CD4-positive, CD25-positive, alpha-beta regulatory T cell (primary cell): ENCODE measurements around the gene DCAF11. TPM values are rescaled to one million over a fixed set of nuclear protein-coding genes. Genes with fewer than 3 reads are reported as not detected.

ENCODE experiments used
- ATAC-seq, 2 donors: fragments of 150-1000 bp; cut with Tn5 transposase; one replicate each; pipeline ENCODE4 v1.10.0; 2021; ENCODE audit warnings: low read depth in 2 of 2, moderate number of reproducible peaks in 2 of 2, moderate library complexity in 1 of 2
- DNase-seq, 3 donors: peaks; one replicate each; pipeline versions ENCODE4 v3.0.0 to v3.0.0-alpha.2; 2012 to 2022; ENCODE audit warnings: mixed read lengths in 1 of 3
- H3K27ac ChIP-seq: one replicate; pipeline ENCODE4 v1.7.0; 2013; ENCODE audit warnings: mild to moderate bottlenecking, low read length; ENCODE audit not compliant: insufficient read depth, poor library complexity, severe bottlenecking
- H3K27me3 ChIP-seq: one replicate; pipeline ENCODE4 v1.7.0; 2013; ENCODE audit warnings: low read length; ENCODE audit not compliant: control insufficient read depth, insufficient read depth
- H3K36me3 ChIP-seq: one replicate; pipeline ENCODE4 v1.7.0; 2013; ENCODE audit warnings: mild to moderate bottlenecking, low read length, moderate library complexity; ENCODE audit not compliant: control insufficient read depth, insufficient read depth
- H3K4me1 ChIP-seq: 2 replicates; pipeline ENCODE4 v1.7.0; 2013; ENCODE audit warnings: mild to moderate bottlenecking, low read length; ENCODE audit not compliant: insufficient read depth, control insufficient read depth, poor library complexity, severe bottlenecking
- H3K4me3 ChIP-seq: one replicate; pipeline ENCODE4 v1.7.0; 2013; ENCODE audit warnings: low read depth, mild to moderate bottlenecking, low read length, moderate library complexity
- H3K9me3 ChIP-seq, 2 experiments: 1 replicate in 1 of 2; 2 replicates in 1 of 2; pipeline ENCODE4 v1.7.0; 2013; ENCODE audit warnings: low read length in 2 of 2, mild to moderate bottlenecking in 1 of 2, moderate library complexity in 1 of 2; ENCODE audit not compliant: control insufficient read depth in 2 of 2
- H3K27ac Mint-ChIP-seq, 3 donors: one replicate each; pipeline ENCODE4 v1.8.0; 2020 to 2022; ENCODE audit warnings: mild to moderate bottlenecking in 3 of 3, mixed read lengths in 3 of 3, moderate library complexity in 2 of 3
- H3K27me3 Mint-ChIP-seq: one replicate; pipeline ENCODE4 v1.8.0; 2022; ENCODE audit warnings: mild to moderate bottlenecking, mixed read lengths
- H3K36me3 Mint-ChIP-seq: one replicate; pipeline ENCODE4 v1.8.0; 2020; ENCODE audit warnings: mixed read lengths
- H3K4me1 Mint-ChIP-seq, 4 donors: one replicate each; pipeline ENCODE4 v1.8.0; 2020 to 2022; ENCODE audit warnings: mixed read lengths in 4 of 4, mild to moderate bottlenecking in 1 of 4
- H3K4me3 Mint-ChIP-seq, 4 donors: one replicate each; pipeline ENCODE4 v1.8.0; 2020 to 2022; ENCODE audit warnings: mild to moderate bottlenecking in 4 of 4, mixed read lengths in 4 of 4, moderate library complexity in 3 of 4
- H3K9me3 Mint-ChIP-seq, 7 donors: one replicate each; pipeline ENCODE4 v1.8.0; 2020 to 2022; ENCODE audit warnings: mixed read lengths in 7 of 7, mild to moderate bottlenecking in 3 of 7, moderate library complexity in 2 of 7
- polyA plus RNA-seq, 4 donors: library from polyadenylated mRNA; unstranded; fragments of 300-500 nt; fragmentation: Illumina TruSeq; gene quantifications; one replicate each; pipeline ENCODE4 v1.2.3, GENCODE V29; 2021
- total RNA-seq: library from RNA; stranded (reverse); gene quantifications from one replicate; pipeline ENCODE4 v1.2.3, GENCODE V29; 2022

Gene DCAF11
- total and polyA plus RNA-seq, 5 donors from 2014 or later, result 73.4 to 97.8 (median 84.8) TPM

- Mint-ChIP-seq H3K36me3 (peaks cover 17% of the 10 kb centered on the region), H3K27me3 (peaks cover 4% of the 10 kb centered on the region), H3K9me3 (peaks cover 0 to 1% (median 0%) of the 10 kb centered on the region in 7 donors), H3K4me3 (peak overlapping the region; percentile 92 to 94 (median 92)), H3K4me1 (peaks cover 16 to 71% (median 43%) of the 10 kb centered on the region in 4 donors), H3K27ac (peak overlapping the region; percentile 69 to 95 (median 94))
- Histone ChIP-seq H3K36me3 (peaks cover 16% of the 10 kb centered on the region), H3K4me3 (peak overlapping the region; percentile 75), H3K27me3 (no peaks in the 10 kb centered on the region), H3K27ac (peak overlapping the region; percentile 85), H3K9me3 (no peaks in the 10 kb centered on the region), H3K4me1 (peaks cover 62% of the 10 kb centered on the region)
- peak in 1 of 3 donors; percentile 28 for DNase-seq
- ATAC-seq, result no peak
Observed at GRCh38 chr14:24136684-24137528, 22.3 kb downstream of the DCAF11 start.

GRCh38 chr14:24137529-24138395 is 23.2 kb downstream of the DCAF11 start:
- Mint-ChIP-seq H3K4me1 (peaks cover 16 to 71% (median 39%) of the 10 kb centered on the region in 4 donors), H3K4me3 (peak overlapping the region; percentile 92 to 94 (median 92)), H3K36me3 (peaks cover 17% of the 10 kb centered on the region), H3K9me3 (peaks cover 0 to 1% (median 0%) of the 10 kb centered on the region in 7 donors), H3K27ac (peak overlapping the region; percentile 94 to 95 (median 95)), H3K27me3 (peaks cover 4% of the 10 kb centered on the region)
- peak overlapping the region; percentile 85 for H3K27ac ChIP-seq
- no peaks in the 10 kb centered on the region for H3K27me3 ChIP-seq
- DNase-seq (no peak), ATAC-seq (no peak)
- H3K4me3 ChIP-seq, result no peak overlapping the region
- H3K4me1 ChIP-seq, result peaks cover 59% of the 10 kb centered on the region
- H3K36me3 ChIP-seq, result peaks cover 16% of the 10 kb centered on the region
- no peaks in the 10 kb centered on the region for H3K9me3 ChIP-seq

- H3K36me3 Mint-ChIP-seq, result peaks cover 22% of the 10 kb centered on the region
- ATAC-seq, result no peak
- peaks cover 0 to 1% (median 0%) of the 10 kb centered on the region in 7 donors for H3K9me3 Mint-ChIP-seq
- H3K4me1 Mint-ChIP-seq, result peaks cover 10 to 73% (median 37%) of the 10 kb centered on the region in 4 donors
- no peaks in the 10 kb centered on the region for H3K9me3 ChIP-seq
- no peak overlapping the region for H3K27ac ChIP-seq
- peaks cover 56% of the 10 kb centered on the region for H3K4me1 ChIP-seq
- H3K27ac Mint-ChIP-seq, result peak overlapping the region in 2 of 3 donors; percentile 61 to 85
- no peaks in the 10 kb centered on the region for H3K27me3 Mint-ChIP-seq
- H3K27me3 ChIP-seq, result no peaks in the 10 kb centered on the region
- H3K4me3 ChIP-seq, result no peak overlapping the region
- peak overlapping the region; percentile 81 to 94 (median 92) for H3K4me3 Mint-ChIP-seq
- no peak for DNase-seq
- peaks cover 22% of the 10 kb centered on the region for H3K36me3 ChIP-seq
Observed at GRCh38 chr14:24138396-24139271, 24.1 kb downstream of the DCAF11 start.

GRCh38 chr14:24139272-24139934 is 24.8 kb downstream of the DCAF11 start:
- peak overlapping the region; percentile 55 for H3K4me3 ChIP-seq
- Mint-ChIP-seq H3K9me3 (peaks cover 0 to 1% (median 0%) of the 10 kb centered on the region in 7 donors), H3K27ac (peak overlapping the region in 2 of 3 donors; percentile 61 to 75), H3K36me3 (peaks cover 25% of the 10 kb centered on the region), H3K4me1 (peaks cover 10 to 74% (median 41%) of the 10 kb centered on the region in 4 donors), H3K4me3 (peak overlapping the region; percentile 68 to 94 (median 86)), H3K27me3 (no peaks in the 10 kb centered on the region)
- DNase-seq (peak in 1 of 3 donors; percentile 40), ATAC-seq (no peak)
- no peaks in the 10 kb centered on the region for H3K9me3 ChIP-seq
- H3K27ac ChIP-seq, result no peak overlapping the region
- H3K36me3 ChIP-seq, result peaks cover 28% of the 10 kb centered on the region
- peaks cover 56% of the 10 kb centered on the region for H3K4me1 ChIP-seq
- no peaks in the 10 kb centered on the region for H3K27me3 ChIP-seq

GRCh38 chr14:24141097-24141880 is 26.7 kb downstream of the DCAF11 start, which contains the start of gene EMC9:
Gene EMC9, minus strand, starts transcription at chr14:24141591. Its CDS starts 287 bp downstream, at chr14:24141304.
- no peaks in the 10 kb centered on the region for H3K27me3 ChIP-seq
- H3K9me3 ChIP-seq, result no peaks in the 10 kb centered on the region
- Mint-ChIP-seq H3K4me3 (peak within 1 kb of the TSS; percentile 87 to 97 (median 94)), H3K4me1 (peaks cover 6 to 86% (median 46%) of the 10 kb centered on the region in 4 donors), H3K27me3 (no peaks in the 10 kb centered on the region), H3K27ac (peak within 1 kb of the TSS; percentile 91 to 98 (median 93)), H3K36me3 (peaks cover 25% of the 10 kb centered on the region), H3K9me3 (no peaks in the 10 kb centered on the region)
- ATAC-seq, result peak; percentile 92 to 94
- H3K27ac ChIP-seq, result peak within 1 kb of the TSS; percentile 80
- peaks cover 28% of the 10 kb centered on the region for H3K36me3 ChIP-seq
- DNase-seq, result peak; percentile 99 to 100 (median 99)
- peak within 1 kb of the TSS; percentile 88 for H3K4me3 ChIP-seq
- H3K4me1 ChIP-seq, result peaks cover 65% of the 10 kb centered on the region

GRCh38 chr14:24143511-24143910 is 28.9 kb downstream of the DCAF11 start:
- Histone ChIP-seq H3K36me3 (peaks cover 18% of the 10 kb centered on the region), H3K9me3 (no peaks in the 10 kb centered on the region), H3K27ac (no peak overlapping the region), H3K4me3 (no peak overlapping the region), H3K27me3 (no peaks in the 10 kb centered on the region), H3K4me1 (peaks cover 56% of the 10 kb centered on the region)
- peaks cover 6 to 76% (median 44%) of the 10 kb centered on the region in 4 donors for H3K4me1 Mint-ChIP-seq
- H3K27ac Mint-ChIP-seq, result peak overlapping the region in 1 of 3 donors; percentile 14
- H3K4me3 Mint-ChIP-seq, result peak overlapping the region; percentile 43 to 74 (median 58)
- H3K27me3 Mint-ChIP-seq, result no peaks in the 10 kb centered on the region
- DNase-seq (no peak), ATAC-seq (no peak)
- H3K9me3 Mint-ChIP-seq, result no peaks in the 10 kb centered on the region
- H3K36me3 Mint-ChIP-seq, result peaks cover 16% of the 10 kb centered on the region
